GM12875 (cell line): ENCODE results near the gene RIMS1.
A peak's percentile ranks its signal among the peaks of the same experiment; 100 is the strongest.

Experiments
- H3K4me3 ChIP-seq: one replicate; pipeline ENCODE4 v1.5.1; 2011; ENCODE audit warnings: low read depth, low read length, control low read depth
- TF ChIP-seq, protein P1 (sequence below): IDR thresholded peaks from 2 replicates; pipeline ENCODE4 v1.5.1; 2011; ENCODE audit warnings: low read depth, mild to moderate bottlenecking, control low read depth, inconsistent platforms, low read length, moderate library complexity, borderline replicate concordance; ENCODE audit not compliant: insufficient read depth

Gene RIMS1

DNA sequence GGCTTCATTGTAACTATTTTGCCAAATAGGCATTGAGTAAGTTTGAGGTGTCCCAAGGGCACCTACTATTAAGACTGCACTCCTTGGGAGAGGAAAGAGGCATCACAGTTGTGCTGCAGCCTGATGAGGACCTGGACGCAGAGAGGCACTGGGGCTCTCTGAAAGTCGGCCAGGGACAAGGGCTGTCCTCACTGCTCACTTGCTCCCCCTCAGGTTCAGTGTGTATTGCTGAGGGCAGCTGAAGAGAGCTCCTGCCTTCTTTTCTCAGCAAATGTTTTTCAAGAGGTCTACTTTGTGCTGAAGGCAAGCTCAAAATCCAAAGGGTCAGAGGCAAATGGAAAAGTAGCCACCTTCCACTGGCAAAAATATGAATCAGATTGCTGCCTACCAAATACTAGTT lies 331.8 kb downstream of the RIMS1 start:
- H3K4me3 ChIP-seq, result no peak overlapping the region
- TF ChIP-seq, protein P1, sequence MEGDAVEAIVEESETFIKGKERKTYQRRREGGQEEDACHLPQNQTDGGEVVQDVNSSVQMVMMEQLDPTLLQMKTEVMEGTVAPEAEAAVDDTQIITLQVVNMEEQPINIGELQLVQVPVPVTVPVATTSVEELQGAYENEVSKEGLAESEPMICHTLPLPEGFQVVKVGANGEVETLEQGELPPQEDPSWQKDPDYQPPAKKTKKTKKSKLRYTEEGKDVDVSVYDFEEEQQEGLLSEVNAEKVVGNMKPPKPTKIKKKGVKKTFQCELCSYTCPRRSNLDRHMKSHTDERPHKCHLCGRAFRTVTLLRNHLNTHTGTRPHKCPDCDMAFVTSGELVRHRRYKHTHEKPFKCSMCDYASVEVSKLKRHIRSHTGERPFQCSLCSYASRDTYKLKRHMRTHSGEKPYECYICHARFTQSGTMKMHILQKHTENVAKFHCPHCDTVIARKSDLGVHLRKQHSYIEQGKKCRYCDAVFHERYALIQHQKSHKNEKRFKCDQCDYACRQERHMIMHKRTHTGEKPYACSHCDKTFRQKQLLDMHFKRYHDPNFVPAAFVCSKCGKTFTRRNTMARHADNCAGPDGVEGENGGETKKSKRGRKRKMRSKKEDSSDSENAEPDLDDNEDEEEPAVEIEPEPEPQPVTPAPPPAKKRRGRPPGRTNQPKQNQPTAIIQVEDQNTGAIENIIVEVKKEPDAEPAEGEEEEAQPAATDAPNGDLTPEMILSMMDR, result peak; percentile 55

DNA sequence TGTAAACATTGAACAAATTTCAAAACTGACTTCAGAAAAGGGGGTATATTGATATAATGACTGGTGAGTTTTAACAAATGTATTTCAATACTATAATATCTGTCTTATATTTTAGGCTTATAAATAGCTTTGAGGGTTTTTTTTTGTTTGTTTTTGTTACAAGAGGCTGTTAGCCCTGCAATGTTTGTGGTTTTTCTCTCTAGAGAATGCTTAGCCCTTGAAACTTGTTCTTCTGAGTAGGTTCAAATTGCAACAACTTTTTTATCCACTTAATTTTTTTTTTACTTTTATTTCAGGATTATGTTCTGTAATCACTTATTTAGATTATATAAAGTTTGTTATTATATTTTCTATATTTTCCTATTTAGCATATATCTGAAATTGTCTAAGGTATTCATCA lies 333.2 kb downstream of the RIMS1 start:
- no peak overlapping the region for H3K4me3 ChIP-seq
- TF ChIP-seq, protein P1, result no peak

DNA sequence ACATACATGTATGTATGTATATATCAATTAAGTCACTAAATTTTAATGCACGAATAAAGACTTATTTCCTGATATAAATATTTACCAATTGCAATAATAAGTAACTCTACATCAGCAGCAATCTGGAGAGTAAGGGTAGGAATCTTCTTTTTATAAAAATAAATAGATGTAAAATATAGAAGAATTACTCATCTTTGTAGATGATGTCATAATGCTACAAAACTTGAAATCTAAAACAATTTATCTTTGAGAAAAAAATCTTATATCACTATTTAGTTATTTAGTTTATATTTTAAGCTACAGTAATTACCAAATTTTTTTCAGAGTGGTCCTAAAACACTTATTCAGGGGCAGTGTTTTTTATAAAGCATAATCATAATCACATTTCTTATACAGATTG lies 351.7 kb downstream of the RIMS1 start:
- TF ChIP-seq, protein P1, result no peak
- H3K4me3 ChIP-seq, result no peak overlapping the region

DNA sequence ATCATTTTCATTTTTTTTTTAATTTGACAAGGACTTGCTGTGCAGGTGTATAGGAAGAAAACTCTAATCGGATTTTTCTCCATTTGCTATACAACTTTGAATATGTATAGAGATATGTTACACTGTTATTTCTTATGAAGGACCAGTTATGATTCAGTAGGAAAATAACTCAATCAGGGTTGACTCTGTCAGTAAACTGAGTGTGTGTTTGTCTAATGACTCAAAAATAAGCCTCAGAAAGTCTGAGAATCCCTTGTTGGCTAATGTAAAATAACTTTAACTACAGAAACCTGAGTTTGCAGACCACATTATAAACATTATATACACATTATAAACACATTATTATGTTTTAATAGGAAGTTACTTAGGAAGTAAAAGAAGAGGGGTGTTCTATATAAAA lies 352.6 kb downstream of the RIMS1 start:
- TF ChIP-seq, protein P1, result no peak
- no peak overlapping the region for H3K4me3 ChIP-seq

DNA sequence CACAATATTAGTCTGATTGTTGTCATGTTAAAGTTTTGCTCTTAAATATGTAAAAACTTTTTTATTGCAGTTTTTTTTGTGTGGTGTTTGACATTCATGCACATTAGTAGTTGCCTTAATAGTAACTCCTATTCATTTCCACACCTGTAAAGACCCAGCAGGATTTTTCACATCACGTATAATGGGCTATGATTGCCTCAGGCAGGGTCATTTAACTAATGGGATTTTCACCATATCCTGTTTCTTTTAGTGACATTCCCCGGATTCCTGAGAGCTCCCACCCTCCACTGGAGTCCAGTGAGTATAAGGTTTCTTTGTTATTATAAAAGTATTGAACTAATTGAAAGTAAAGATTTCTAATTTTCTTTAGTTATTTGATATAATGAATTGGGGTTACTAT lies 359.2 kb downstream of the RIMS1 start:
- no peak overlapping the region for H3K4me3 ChIP-seq
- TF ChIP-seq, protein P1, result no peak

DNA sequence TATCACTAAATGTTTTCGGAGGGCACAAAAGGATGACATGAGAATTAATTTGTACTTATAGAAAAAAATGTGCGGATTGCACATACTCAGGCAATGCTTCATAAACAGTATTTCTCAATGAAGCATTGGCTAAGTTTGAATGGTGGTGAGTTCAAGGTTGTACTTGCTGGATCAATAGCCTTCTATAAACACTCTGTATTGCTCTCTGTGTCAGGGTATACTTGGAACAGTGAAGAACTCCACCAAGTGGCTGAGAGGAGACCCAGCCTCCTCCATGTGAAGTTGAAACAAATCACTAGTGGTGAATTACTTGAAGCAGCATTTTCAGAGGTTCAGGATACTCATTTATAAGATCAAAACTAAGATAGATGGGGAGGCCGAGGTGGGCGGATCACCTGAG lies 360.6 kb downstream of the RIMS1 start:
- H3K4me3 ChIP-seq, result no peak overlapping the region
- TF ChIP-seq, protein P1, result no peak

DNA sequence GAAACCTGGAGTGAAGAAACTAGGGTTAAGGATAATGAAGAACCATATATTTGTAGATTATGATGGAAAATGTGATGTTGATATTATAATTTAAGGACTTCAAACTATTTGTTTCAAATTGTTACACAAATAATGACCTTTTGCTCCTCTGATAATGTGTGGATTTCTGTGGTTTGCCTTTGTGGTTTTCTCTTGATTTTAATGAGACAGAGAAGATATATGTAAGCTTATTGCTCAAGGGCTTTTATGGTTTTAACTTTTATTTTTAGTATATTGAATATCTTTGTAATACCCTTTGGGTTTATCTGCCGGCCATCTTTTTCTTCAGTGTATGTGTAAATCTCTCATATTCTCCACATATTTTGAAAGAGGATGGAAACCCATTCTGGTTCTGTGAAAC lies 362.3 kb downstream of the RIMS1 start:
- TF ChIP-seq, protein P1, result no peak
- H3K4me3 ChIP-seq, result no peak overlapping the region
